HL-60/S4 treated with retinoic acid at 250 ng/mL for 4 days and 3 days (cell line): ENCODE results near the gene PRKAR1B.

ENCODE experiments used
- in situ Hi-C: fragments of 300-500 bp; cut with MboI; formaldehyde crosslinking; loops from 2 replicates; pipeline ENCODE4 v1.7.0; 2022; ENCODE audit warnings: low sequenced_read_pairs

The PRKAR1B gene

GRCh38 chr7:725223-726005 is 1.7 kb downstream of the PRKAR1B start:
- in situ Hi-C loops, result no loop called here

GRCh38 chr7:724298-724697 is 2.8 kb downstream of the PRKAR1B start:
- in situ Hi-C loops, result no loop called here

- in situ Hi-C loops, result no loop called here
These were observed 3.5 kb downstream of the PRKAR1B start for GRCh38 chr7:723541-723940.

GRCh38 chr7:721619-722248 is 5.3 kb downstream of the PRKAR1B start:
- in situ Hi-C loops, result no loop called here

GRCh38 chr7:716636-717035 is 10.4 kb downstream of the PRKAR1B start:
- in situ Hi-C loops, result no loop called here

GRCh38 chr7:716222-716621 is 10.9 kb downstream of the PRKAR1B start:
- in situ Hi-C loops, result no loop called here

GRCh38 chr7:714251-714671 is 12.8 kb downstream of the PRKAR1B start:
- in situ Hi-C loops, result no loop called here

- in situ Hi-C loops, result no loop called here
These were observed 13.4 kb downstream of the PRKAR1B start for GRCh38 chr7:713488-714230.

GRCh38 chr7:713139-713457 is 14.0 kb downstream of the PRKAR1B start:
- in situ Hi-C loops, result no loop called here

- in situ Hi-C loops, result no loop called here
These were observed 14.5 kb downstream of the PRKAR1B start for GRCh38 chr7:712381-713138.

GRCh38 chr7:711922-712380 is 15.1 kb downstream of the PRKAR1B start:
- in situ Hi-C loops, result no loop called here

GRCh38 chr7:711093-711921 is 15.8 kb downstream of the PRKAR1B start:
- in situ Hi-C loops, result no loop called here

- in situ Hi-C loops, result no loop called here
These were observed 16.9 kb downstream of the PRKAR1B start for GRCh38 chr7:710161-710560.

GRCh38 chr7:707296-708000 is 19.6 kb downstream of the PRKAR1B start:
- in situ Hi-C loops, result no loop called here

- in situ Hi-C loops, result no loop called here
These were observed 20.4 kb downstream of the PRKAR1B start for GRCh38 chr7:706721-707120.

- in situ Hi-C loops, result no loop called here
These were observed 24.0 kb downstream of the PRKAR1B start for GRCh38 chr7:703049-703448.

GRCh38 chr7:701086-701671 is 25.9 kb downstream of the PRKAR1B start:
- in situ Hi-C loops, result no loop called here

- in situ Hi-C loops, result no loop called here
These were observed 27.5 kb downstream of the PRKAR1B start for GRCh38 chr7:699476-700170.
